DMS79 treated with DMSO at 0.1 percent for 48 hours (cell line): Measurements from ENCODE around the gene PARD3B.

Experiments
- DNase-seq: peaks from one replicate; lab custom pipeline; 2025; lab: John Stamatoyannopoulos, UW

Gene PARD3B

DNA sequence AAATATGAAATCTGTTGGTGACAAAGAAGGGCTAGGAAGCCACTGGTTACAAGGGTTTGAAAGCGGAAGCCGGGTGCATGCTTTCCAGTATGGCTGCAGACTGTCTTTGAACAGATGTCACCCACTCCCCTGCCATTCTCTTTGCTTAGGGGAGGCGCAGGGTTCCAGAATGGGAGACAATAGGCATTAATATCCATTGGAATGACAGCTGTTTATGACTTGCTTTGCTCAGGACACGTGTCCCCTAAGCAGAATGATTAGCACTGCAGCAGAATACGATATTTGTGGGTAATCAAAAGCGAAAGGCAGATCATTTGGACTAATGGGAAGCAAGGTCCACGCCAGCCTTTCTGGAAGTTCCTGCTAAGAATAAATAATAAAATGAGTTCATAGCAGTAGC is 1111.2 kb downstream of the PARD3B start:
- no peak for DNase-seq

DNA sequence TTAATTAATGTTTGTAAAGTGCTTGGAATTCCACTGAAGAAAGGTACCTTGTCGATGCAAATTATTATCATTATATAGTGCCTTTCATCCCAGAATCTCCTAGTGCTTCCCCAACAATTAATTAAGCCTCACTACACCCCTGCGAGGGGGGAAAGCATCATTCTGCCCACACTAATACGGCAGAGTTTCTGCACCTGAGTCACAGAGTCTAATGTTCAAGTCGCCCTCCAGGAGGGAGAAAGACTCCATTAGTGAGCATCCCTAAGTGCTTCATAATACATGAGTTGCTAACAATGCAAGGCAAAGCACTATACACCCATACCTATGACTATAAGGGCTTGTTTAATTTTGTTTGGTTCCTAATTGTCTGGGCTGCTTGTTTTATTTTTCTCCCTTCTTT is 1111.7 kb downstream of the PARD3B start:
- DNase-seq: no peak

DNA sequence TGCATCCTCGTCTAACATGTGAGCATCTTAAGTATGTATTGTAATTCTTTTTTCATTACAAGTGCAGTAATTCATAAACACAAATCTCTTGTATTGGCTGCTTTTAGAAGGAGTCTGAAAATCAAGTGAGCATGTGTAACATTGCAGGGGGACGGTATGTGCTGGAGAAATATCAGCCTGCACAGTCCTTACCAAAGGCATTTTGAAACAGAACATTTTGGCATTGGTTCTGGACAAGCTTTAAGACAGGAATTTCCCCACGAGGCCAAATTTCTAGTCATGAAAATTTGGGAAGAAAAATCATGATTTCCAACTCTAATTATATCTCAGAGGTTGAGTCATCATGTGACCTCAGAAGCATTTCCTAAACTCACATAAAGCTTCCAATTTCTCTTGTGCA is 1112.3 kb downstream of the PARD3B start:
- no peak for DNase-seq

DNA sequence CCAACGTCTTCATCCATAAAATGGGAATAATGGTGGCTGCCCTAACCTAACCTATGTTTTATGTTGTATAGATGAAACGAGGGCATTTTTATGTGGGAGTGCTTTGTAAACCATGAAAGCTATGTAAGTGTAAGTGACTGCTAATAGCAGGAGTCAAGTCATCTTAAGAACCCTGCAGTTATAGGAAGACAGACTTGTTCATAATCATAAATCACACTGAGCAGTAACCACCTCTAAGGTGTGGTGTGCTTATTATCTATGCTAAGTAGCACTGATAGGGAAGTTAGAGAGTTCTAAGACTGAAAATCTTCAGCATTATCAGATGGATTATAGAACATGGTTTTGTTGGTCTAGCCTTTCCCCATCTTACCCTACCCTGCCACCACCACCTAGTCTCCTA is 1112.8 kb downstream of the PARD3B start:
- no peak for DNase-seq

DNA sequence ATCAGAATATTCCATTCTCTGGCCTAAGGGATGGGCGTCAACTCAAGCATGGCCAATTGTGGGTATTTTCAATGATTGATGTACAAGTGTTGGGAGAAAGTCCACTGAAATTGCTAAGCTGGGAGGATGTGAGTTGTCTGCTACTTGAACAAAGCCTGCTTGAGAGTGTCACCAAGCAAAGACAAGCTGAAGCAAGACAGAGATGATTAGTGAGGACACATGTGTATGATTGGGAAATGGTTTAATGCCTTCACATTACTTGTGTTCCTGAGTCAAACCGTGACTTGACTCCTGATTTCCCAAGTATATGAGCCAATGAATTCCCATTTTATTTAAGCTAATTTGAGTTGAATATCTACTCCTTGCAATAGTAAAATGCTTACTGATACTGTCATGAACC is 1113.3 kb downstream of the PARD3B start:
- DNase-seq: no peak

DNA sequence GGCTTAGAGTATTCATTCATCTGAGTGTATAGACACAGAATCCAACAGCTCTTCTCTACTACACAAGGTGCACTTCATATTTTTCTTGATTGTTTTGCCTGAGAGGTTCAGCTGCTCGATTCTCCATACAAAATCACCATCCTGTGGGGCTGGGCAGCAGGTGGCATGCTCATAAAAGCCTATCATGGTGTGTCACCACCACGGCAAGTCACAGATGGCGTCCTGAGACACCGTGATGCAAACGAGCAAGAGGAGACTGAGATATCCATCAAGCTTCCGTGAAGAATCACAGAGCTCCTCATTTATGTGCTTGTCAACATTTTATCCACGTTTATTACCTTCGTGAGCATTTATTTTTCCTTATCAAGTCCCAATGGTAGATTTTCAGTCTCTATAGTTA is 1114.6 kb downstream of the PARD3B start:
- DNase-seq: no peak

DNA sequence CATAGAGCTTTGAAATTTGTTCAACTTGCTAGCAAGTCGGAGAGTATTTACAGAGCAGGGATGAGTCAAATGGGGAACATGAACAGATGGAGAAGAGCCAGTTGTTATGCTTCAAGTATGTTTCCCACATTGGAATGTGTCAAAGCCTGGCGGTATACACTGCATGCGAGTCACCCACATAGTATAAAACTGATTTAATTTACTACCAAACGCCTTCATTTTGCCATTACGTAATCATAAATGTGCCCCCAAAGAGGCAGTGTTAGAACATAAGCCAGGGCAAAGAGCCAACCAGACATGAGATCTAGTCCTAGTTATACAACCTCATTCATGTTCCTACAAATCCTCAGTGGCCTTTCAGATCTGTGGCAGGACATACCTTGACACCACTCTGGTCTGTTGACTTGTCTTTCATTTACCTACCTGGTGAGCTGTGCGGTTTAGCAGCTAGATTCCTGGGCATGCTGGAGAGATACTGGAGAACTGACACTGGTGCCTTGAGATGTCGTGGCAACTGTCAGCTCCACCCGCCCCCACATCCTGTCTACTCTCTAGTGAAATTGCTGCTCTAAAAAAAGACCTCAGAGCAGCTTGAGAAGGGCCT is 1115.3 kb downstream of the PARD3B start:
- DNase-seq: no peak

DNA sequence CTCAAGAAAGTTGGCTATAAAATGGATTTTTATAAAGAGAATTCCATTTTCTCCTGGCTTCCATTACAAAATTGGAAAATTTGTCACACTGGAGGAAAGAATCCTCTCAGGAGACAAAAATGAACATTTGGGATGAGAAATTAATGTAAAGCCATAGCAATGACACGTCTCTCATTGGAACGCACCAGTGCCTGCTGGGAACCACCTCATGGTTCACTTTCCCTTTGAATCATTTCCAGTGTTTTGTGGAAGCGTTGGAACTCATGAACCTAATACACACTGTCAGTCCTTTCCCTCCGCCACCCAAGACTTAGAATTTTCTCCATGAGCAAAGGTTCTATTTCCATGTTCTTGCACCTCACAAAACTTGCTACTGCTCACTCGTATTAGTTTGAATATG is 1116.0 kb downstream of the PARD3B start:
- no peak for DNase-seq

DNA sequence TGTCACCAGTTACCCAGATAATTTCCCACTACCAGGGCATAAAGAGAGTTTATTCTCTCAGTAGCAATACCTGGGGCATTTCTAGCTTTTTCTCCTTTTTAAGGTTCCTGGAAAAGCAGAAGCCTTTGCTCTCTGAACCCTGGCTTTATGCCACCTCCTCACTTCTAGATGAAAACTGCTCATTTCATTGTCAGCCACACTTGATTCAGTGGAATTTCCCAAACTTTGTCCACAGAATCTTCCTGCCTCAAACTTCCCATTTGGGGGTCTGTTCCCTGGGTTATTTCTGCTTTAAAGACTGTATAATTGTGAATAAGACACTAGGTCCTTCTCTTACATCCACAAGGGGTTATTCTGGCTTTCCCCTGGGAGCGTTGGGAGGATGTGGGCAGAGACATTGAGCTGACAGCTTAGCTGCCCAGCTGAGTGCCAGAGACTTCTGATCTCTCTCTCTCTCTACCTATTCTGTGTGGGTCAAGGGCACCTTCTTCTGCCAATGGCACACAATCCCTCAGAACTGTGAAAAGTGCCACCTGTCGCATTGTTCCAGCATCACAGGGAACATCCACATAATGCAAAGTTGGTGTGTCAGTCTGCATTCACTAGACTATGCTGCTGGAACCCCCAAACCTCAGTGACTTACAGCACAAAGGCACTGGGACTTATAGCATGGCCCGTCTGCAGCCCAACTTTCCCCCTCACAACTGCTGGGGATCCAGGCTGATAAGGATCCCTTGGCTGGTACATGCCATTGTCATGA is 1117.1 kb downstream of the PARD3B start:
- no peak for DNase-seq

DNA sequence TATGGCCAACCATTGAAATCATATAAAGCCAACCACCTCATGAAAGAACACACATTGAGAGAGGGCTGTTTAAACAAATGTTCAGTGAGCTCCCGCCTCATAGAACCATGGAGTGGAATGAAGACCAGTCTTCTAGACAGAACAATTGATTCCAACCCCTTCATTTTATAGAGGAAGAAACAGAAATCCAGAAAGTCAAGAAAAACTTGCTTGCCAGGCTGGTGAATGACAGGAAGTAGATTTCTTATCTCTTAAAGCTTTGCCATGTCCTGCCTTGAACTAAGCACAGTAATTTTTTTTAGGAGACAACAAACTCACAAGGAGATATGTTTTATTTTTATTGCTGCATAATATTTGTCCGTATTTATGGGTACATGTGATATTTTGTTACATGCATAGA is 1120.5 kb downstream of the PARD3B start:
- DNase-seq: no peak
